Measurements from ENCODE around the gene PLXNA4.
A peak's percentile ranks its signal among the peaks of the same experiment; 100 is the strongest.

The PLXNA4 gene

DNA sequence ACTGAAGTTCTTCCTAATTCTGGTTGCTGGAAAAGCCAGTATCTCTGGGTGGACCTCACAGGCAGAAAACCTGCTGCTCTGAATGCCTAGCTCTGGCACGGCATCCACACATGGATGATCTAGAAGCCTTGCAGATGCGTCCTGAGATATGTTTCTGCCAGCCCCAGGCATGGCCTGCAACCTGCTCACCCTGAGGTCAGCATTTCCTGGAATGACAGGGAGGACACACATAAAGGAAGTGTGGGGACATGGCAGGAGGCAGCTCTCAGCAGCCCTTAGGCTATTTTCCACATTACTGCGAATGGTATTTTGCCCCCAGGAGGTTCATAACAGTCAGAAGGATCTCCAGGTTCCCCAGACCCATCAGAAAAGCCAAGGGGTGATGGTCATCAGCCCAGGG is 23.2 kb downstream of the PLXNA4 start:
- WGBS, 2 experiments, result 91 to 96% methylated on average over 3 of the region's 3 CpGs
- no peaks in the 10 kb centered on the region for H3K4me1 ChIP-seq (ENCODE audit: control insufficient read depth, insufficient read depth, low read length)
- H3K4me3 ChIP-seq (ENCODE audit: insufficient read depth, low read depth, low read length), result no peak overlapping the region
- H3K27me3 ChIP-seq (ENCODE audit: control insufficient read depth, insufficient read depth, low read length, poor library complexity, severe bottlenecking), result no peaks in the 10 kb centered on the region
- no peak overlapping the region for H3K27ac ChIP-seq (ENCODE audit: insufficient read depth, low read depth, low read length, poor library complexity, severe bottlenecking)
- no peaks in the 10 kb centered on the region for H3K9me3 ChIP-seq (ENCODE audit: control insufficient read depth, low read length)
- H3K36me3 ChIP-seq (ENCODE audit: control insufficient read depth, insufficient read depth, low read length), result no peaks in the 10 kb centered on the region

DNA sequence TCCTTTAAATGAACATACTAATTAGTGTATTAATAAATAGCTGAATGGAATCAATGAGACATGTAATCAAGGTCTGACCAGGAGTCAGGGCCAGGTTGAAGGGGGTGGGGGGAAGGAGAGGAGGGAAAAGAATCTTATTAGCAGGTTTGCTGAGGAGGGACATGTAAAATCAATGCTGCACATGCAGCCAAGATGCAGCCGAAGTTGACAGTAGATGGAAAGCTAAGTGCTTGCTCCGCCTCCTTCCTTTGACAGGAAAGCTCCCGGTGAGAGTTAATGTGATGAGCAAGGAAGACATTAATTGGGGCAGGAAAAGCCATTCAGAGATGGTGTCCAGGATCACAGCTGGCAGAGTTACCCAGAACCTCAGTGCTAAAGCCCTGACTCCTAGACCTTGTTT is 24.4 kb downstream of the PLXNA4 start:
- H3K4me3 ChIP-seq (ENCODE audit: insufficient read depth, low read depth, low read length), result no peak overlapping the region
- H3K27ac ChIP-seq (ENCODE audit: insufficient read depth, low read depth, low read length, poor library complexity, severe bottlenecking), result no peak overlapping the region
- H3K36me3 ChIP-seq (ENCODE audit: control insufficient read depth, insufficient read depth, low read length), result no peaks in the 10 kb centered on the region
- no peaks in the 10 kb centered on the region for H3K9me3 ChIP-seq (ENCODE audit: control insufficient read depth, low read length)
- peaks cover 7% of the 10 kb centered on the region for H3K27me3 ChIP-seq (ENCODE audit: control insufficient read depth, insufficient read depth, low read length, poor library complexity, severe bottlenecking)
- peaks cover 2% of the 10 kb centered on the region for H3K4me1 ChIP-seq (ENCODE audit: control insufficient read depth, insufficient read depth, low read length)
- WGBS, 2 experiments, result 55 to 71% methylated on average over 3 of the region's 3 CpGs

DNA sequence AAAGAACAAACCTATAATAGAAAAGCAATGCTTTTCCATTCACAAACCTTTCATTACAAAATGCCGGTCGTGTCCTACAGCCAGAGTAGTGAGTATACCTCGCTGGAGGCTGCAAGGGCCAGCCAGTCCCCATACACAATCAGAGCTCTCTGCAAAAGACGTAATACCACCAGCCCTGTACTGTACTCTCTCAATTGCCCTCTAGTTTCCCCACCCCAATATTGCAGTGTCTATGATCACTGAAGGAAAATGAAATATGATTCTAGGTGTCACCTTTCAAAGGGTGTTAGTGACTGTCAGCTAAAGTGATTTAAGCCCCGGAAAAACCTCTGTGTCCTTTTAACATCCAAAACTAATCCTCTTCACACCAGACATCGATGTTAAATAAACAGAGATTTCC is 24.8 kb downstream of the PLXNA4 start:
- H3K27me3 ChIP-seq (ENCODE audit: control insufficient read depth, insufficient read depth, low read length, poor library complexity, severe bottlenecking), result peaks cover 9% of the 10 kb centered on the region
- H3K9me3 ChIP-seq (ENCODE audit: control insufficient read depth, low read length), result no peaks in the 10 kb centered on the region
- H3K27ac ChIP-seq (ENCODE audit: insufficient read depth, low read depth, low read length, poor library complexity, severe bottlenecking), result no peak overlapping the region
- peaks cover 7% of the 10 kb centered on the region for H3K4me1 ChIP-seq (ENCODE audit: control insufficient read depth, insufficient read depth, low read length)
- no peaks in the 10 kb centered on the region for H3K36me3 ChIP-seq (ENCODE audit: control insufficient read depth, insufficient read depth, low read length)
- H3K4me3 ChIP-seq (ENCODE audit: insufficient read depth, low read depth, low read length), result no peak overlapping the region
- WGBS, 2 experiments, result 91% methylated on average over 6 of the region's 6 CpGs

DNA sequence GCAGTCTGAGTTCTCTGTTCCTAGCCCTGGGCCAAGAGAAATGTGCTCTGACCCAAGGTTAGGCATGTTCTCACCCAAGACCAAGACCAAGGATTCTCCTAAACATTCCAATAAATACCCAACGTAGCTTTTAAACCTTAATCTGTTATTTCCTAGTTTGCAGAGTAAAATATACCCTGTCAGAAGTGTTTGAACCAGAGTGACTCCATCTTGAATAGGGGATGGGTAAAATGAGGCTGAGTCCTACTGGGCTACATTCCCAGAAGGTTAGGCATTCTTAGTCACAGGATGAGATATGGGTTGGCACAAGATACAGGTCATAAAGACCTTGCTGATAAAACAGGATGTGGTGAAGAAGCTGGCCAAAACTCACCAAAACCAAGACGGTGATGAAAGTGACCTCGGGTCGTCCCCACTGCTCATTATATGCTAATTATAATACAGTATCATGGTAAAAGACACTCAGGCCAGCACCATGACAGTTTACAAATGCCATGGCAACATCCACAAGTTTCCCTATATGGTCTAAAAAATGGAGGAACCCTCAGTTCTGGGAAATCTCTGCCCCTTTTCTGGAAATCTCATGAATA is 27.7 kb downstream of the PLXNA4 start:
- 92 to 94% methylated on average over 2 to 4 of the region's 4 CpGs for WGBS, 2 experiments
- H3K27me3 ChIP-seq (ENCODE audit: control insufficient read depth, insufficient read depth, low read length, poor library complexity, severe bottlenecking), result peaks cover 19% of the 10 kb centered on the region
- no peak overlapping the region for H3K27ac ChIP-seq (ENCODE audit: insufficient read depth, low read depth, low read length, poor library complexity, severe bottlenecking)
- peaks cover 30% of the 10 kb centered on the region for H3K4me1 ChIP-seq (ENCODE audit: control insufficient read depth, insufficient read depth, low read length)
- no peaks in the 10 kb centered on the region for H3K9me3 ChIP-seq (ENCODE audit: control insufficient read depth, low read length)
- H3K4me3 ChIP-seq (ENCODE audit: insufficient read depth, low read depth, low read length), result no peak overlapping the region
- no peaks in the 10 kb centered on the region for H3K36me3 ChIP-seq (ENCODE audit: control insufficient read depth, insufficient read depth, low read length)

DNA sequence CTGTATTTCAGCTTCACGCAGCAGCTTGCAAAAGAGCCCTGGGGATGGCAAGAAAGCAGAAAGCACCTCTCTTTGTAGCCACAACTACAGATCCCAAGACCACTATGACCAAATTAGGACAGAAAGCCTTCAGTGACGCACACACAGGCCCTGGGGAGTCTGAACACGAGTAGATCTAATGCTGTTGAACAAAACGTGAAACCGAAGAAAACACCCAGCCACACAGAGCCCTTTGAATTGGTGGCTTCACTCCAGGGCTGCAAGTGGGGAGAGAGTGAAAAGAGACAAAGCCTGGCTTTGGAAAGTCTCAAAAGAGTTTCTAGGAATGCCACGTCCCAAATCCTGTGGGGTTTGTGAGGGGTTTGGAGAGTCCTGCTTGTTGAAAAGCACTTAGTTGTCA is 28.4 kb downstream of the PLXNA4 start:
- 48 to 49% methylated on average over 6 of the region's 6 CpGs for whole genome bisulfite sequencing, 2 experiments
- Histone ChIP-seq H3K4me1 (ENCODE audit: control insufficient read depth, insufficient read depth, low read length) (peaks cover 30% of the 10 kb centered on the region), H3K27ac (ENCODE audit: insufficient read depth, low read depth, low read length, poor library complexity, severe bottlenecking) (peak overlapping the region; percentile 10)

DNA sequence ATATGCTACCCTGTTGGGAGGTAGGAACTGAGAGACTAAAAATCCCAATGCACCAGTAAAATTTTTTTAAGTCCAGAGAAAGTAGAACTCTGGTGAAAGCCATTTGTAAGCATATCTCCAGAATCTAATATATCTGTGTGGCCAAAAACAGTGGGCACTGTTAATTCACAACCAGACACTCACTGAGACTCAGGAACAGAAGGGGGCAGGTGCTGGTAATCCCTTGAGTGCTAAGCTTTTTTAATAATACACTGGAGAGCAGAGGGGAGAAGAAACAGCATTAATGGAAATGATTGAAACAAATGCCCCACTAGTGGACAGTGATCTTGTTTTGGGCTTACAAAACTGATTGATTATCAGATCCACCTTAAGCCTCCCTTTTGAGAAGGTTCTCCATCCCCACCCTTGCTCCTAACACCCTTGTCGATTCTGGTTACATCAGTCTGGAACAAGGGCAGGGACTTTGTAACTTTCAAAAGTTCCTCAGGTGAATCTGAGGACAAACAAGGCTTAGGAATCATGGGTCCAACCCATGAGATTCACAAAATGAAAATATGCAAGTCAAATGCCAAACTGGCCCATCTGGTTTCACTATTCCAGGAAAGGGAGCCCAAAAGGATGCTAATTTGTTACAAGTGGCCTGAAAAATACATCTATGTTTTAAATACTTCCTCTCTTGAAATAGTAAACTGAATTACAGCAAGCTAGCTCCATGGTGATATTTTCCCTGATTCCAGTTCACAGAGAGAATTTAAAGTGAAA is 29.7 kb downstream of the PLXNA4 start:
- Histone ChIP-seq H3K4me3 (ENCODE audit: insufficient read depth, low read depth, low read length) (no peak overlapping the region), H3K36me3 (ENCODE audit: control insufficient read depth, insufficient read depth, low read length) (no peaks in the 10 kb centered on the region), H3K27ac (ENCODE audit: insufficient read depth, low read depth, low read length, poor library complexity, severe bottlenecking) (no peak overlapping the region), H3K9me3 (ENCODE audit: control insufficient read depth, low read length) (no peaks in the 10 kb centered on the region), H3K27me3 (ENCODE audit: control insufficient read depth, insufficient read depth, low read length, poor library complexity, severe bottlenecking) (peaks cover 34% of the 10 kb centered on the region), H3K4me1 (ENCODE audit: control insufficient read depth, insufficient read depth, low read length) (peaks cover 30% of the 10 kb centered on the region)
- WGBS, 2 experiments, result 87 to 100% methylated on average over 1 of the region's 1 CpG

More for the DNA sequence above, 28.4 kb downstream of the PLXNA4 start:
- H3K27me3 ChIP-seq (ENCODE audit: control insufficient read depth, insufficient read depth, low read length, poor library complexity, severe bottlenecking), result peaks cover 26% of the 10 kb centered on the region
- H3K9me3 ChIP-seq (ENCODE audit: control insufficient read depth, low read length), result no peaks in the 10 kb centered on the region
- H3K36me3 ChIP-seq (ENCODE audit: control insufficient read depth, insufficient read depth, low read length), result no peaks in the 10 kb centered on the region
- H3K4me3 ChIP-seq (ENCODE audit: insufficient read depth, low read depth, low read length), result no peak overlapping the region

DNA sequence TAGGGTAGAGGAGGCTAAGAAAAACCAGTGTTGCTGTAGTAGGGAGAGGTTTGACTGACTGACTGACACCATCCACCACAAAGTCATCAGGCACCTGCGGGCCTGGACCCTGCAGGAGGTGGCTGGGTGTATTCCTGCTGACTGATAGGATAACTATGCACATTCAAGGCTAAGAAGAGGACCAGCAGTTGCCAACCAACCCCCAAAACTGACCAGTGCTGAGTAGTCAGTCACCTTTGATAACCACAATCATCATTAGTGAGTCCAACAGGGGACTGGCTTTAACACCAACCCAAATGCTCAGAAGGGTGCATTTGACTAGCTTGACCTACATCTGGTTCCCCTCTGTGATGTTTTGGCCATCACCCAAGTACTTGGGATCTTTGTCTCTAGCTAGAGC is 30.5 kb downstream of the PLXNA4 start:
- Histone ChIP-seq H3K4me3 (ENCODE audit: insufficient read depth, low read depth, low read length) (no peak overlapping the region), H3K9me3 (ENCODE audit: control insufficient read depth, low read length) (no peaks in the 10 kb centered on the region), H3K36me3 (ENCODE audit: control insufficient read depth, insufficient read depth, low read length) (no peaks in the 10 kb centered on the region), H3K4me1 (ENCODE audit: control insufficient read depth, insufficient read depth, low read length) (peaks cover 30% of the 10 kb centered on the region), H3K27me3 (ENCODE audit: control insufficient read depth, insufficient read depth, low read length, poor library complexity, severe bottlenecking) (peaks cover 39% of the 10 kb centered on the region), H3K27ac (ENCODE audit: insufficient read depth, low read depth, low read length, poor library complexity, severe bottlenecking) (no peak overlapping the region)
- WGBS, 2 experiments, result 52 to 64% methylated on average over 1 of the region's 1 CpG

DNA sequence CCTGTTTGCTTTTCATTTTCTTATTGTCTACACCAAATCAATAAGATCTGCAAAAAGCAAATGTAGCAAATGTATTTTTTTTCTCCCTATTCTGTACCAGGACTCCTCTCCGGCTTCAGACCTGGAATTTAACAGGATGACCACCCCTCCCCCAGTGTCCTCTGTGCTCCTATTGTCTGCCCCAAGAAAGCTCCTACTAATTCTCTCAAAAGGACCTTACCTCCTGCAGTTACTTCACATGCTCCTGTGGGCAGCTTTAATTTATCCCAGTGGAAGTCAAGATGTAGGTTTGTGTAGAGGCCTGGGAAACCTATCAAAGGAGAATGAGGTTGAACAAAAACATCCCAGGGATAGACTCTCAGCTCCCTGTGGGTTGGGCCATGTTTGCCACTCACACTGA is 31.3 kb downstream of the PLXNA4 start:
- Histone ChIP-seq H3K36me3 (ENCODE audit: control insufficient read depth, insufficient read depth, low read length) (no peaks in the 10 kb centered on the region), H3K27ac (ENCODE audit: insufficient read depth, low read depth, low read length, poor library complexity, severe bottlenecking) (no peak overlapping the region), H3K27me3 (ENCODE audit: control insufficient read depth, insufficient read depth, low read length, poor library complexity, severe bottlenecking) (peaks cover 40% of the 10 kb centered on the region), H3K4me1 (ENCODE audit: control insufficient read depth, insufficient read depth, low read length) (peaks cover 30% of the 10 kb centered on the region), H3K9me3 (ENCODE audit: control insufficient read depth, low read length) (no peaks in the 10 kb centered on the region), H3K4me3 (ENCODE audit: insufficient read depth, low read depth, low read length) (no peak overlapping the region)
- 0% methylated on average over 1 of the region's 1 CpG for whole genome bisulfite sequencing, 2 experiments

DNA sequence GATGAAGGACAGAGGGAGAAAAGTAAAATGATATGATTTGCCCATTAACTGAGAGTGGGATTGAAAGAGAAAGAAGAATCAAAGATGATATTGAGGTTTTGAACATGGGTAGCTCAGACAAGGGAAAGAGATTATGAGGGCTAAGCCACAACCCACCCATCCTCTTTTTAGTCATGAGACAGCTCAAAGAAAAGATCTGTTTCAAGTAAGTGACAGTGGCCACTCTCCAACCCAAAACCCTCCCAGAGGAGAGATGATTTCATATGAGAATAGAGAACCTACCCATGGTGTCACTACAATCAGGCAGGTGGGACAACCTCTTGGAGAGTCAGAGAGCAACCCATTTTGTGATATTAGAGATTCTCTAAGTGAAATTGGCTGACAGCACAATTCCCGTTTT is 32.2 kb downstream of the PLXNA4 start:
- Histone ChIP-seq H3K4me3 (ENCODE audit: insufficient read depth, low read depth, low read length) (no peak overlapping the region), H3K4me1 (ENCODE audit: control insufficient read depth, insufficient read depth, low read length) (peaks cover 30% of the 10 kb centered on the region)

DNA sequence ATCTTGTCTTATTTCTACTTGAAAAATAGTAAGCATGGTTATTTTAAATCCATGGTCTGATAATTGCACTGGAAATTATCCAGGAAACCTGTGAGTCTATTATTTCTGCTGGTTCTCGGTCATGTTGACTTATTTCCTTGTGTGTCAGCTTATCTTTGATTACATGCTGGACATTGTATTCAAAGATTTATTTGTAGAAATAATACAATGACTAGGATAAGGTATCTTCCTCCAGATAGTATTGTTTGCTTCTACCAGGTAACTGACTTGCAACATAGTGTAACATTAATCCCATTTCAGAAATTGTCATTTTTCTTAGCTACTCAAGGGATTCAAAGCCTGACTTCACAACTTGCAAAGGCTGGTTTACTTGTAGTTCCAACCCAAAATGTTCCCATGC is 33.4 kb downstream of the PLXNA4 start:
- WGBS, 2 experiments, result 90 to 92% methylated on average over 1 of the region's 1 CpG
- no peaks in the 10 kb centered on the region for H3K36me3 ChIP-seq (ENCODE audit: control insufficient read depth, insufficient read depth, low read length)

More for the DNA sequence above, 32.2 kb downstream of the PLXNA4 start:
- Histone ChIP-seq H3K27ac (ENCODE audit: insufficient read depth, low read depth, low read length, poor library complexity, severe bottlenecking) (no peak overlapping the region), H3K36me3 (ENCODE audit: control insufficient read depth, insufficient read depth, low read length) (no peaks in the 10 kb centered on the region), H3K27me3 (ENCODE audit: control insufficient read depth, insufficient read depth, low read length, poor library complexity, severe bottlenecking) (peaks cover 47% of the 10 kb centered on the region), H3K9me3 (ENCODE audit: control insufficient read depth, low read length) (no peaks in the 10 kb centered on the region)
- 74 to 80% methylated on average over 1 of the region's 1 CpG for WGBS, 2 experiments

More for the DNA sequence above, 33.4 kb downstream of the PLXNA4 start:
- Histone ChIP-seq H3K27me3 (ENCODE audit: control insufficient read depth, insufficient read depth, low read length, poor library complexity, severe bottlenecking) (peaks cover 47% of the 10 kb centered on the region), H3K4me1 (ENCODE audit: control insufficient read depth, insufficient read depth, low read length) (peaks cover 30% of the 10 kb centered on the region), H3K27ac (ENCODE audit: insufficient read depth, low read depth, low read length, poor library complexity, severe bottlenecking) (no peak overlapping the region), H3K9me3 (ENCODE audit: control insufficient read depth, low read length) (no peaks in the 10 kb centered on the region), H3K4me3 (ENCODE audit: insufficient read depth, low read depth, low read length) (no peak overlapping the region)

Data from ectodermal cell (in vitro differentiated cells).